Psoas muscle (tissue), 8 donors: ENCODE data around the gene ATOH8. TPM values are rescaled to one million over a fixed set of nuclear protein-coding genes. Genes with fewer than 3 reads are reported as not detected.

ENCODE experiments used
- ATAC-seq, 4 donors: fragments of 200-7000 bp; cut with Tn5 transposase; one replicate each; pipeline ENCODE4 v1.9.1; 2020; ENCODE audit warnings: moderate library complexity in 3 of 4, mild to moderate bottlenecking in 2 of 4
- DNase-seq, 2 donors: peaks; one replicate each; pipeline ENCODE4 v3.0.0-alpha.2; 2020
- H3K27ac ChIP-seq: fragments of 200-600 bp; one replicate; pipeline ENCODE4 v1.8.0; 2022
- H3K27me3 ChIP-seq, 3 donors: fragments of 200-600 bp in 1 of 3; one replicate each; pipeline versions ENCODE4 v1.6.1 to v1.8.0; 2013 to 2022; ENCODE audit warnings: low read length in 2 of 3, mild to moderate bottlenecking in 2 of 3, moderate library complexity in 1 of 3; ENCODE audit not compliant: insufficient read depth in 3 of 3
- H3K36me3 ChIP-seq, 2 donors: fragments of 200-600 bp in 1 of 2; one replicate each; pipeline versions ENCODE4 v1.6.1 to v1.8.0; 2013 to 2022; ENCODE audit warnings: low read depth in 1 of 2, mild to moderate bottlenecking in 1 of 2, moderate library complexity in 1 of 2; ENCODE audit not compliant: insufficient read depth in 1 of 2
- H3K4me1 ChIP-seq: fragments of 200-600 bp; one replicate; pipeline ENCODE4 v1.8.0; 2022
- H3K4me3 ChIP-seq: fragments of 200-600 bp; one replicate; pipeline ENCODE4 v1.8.0; 2022; ENCODE audit warnings: mild to moderate bottlenecking
- H3K9me3 ChIP-seq: fragments of 200-600 bp; one replicate; pipeline ENCODE4 v1.8.0; 2022
- CTCF ChIP-seq: fragments of 200-600 bp; IDR thresholded peaks from one replicate; pipeline ENCODE4 v1.8.0; 2022; ENCODE audit warnings: antibody characterized with exemption
- WGBS, 3 donors: extraction: QIAGEN DNeasy Blood & Tissue Kit; methylation state at CpG; one replicate each; pipeline versions ENCODE4 v1.1.6 to v1.1.7; 2013; 5-methylcytosine and 5-hydroxymethylcytosine counted together
- intact Hi-C, 2 donors: fragments of 100-400 bp; cut with DNase I; formaldehyde crosslinking; loops; one replicate each; pipeline versions ENCODE4 v1.11.0 to v1.14.2; 2022
- polyA plus RNA-seq, 3 donors: library from polyadenylated mRNA; stranded (reverse); fragments of 200-250 nt; gene quantifications; one replicate each; pipeline ENCODE4 v1.2.3, GENCODE V29; 2013
- total RNA-seq, 4 donors: library from RNA; stranded (reverse); fragmentation: NEBNext Ultra II Directional in 2 of 4; extraction: Animal tissue kit (Norgen Biotek cat#: 25700) in 2 of 4; gene quantifications; one replicate each; pipeline versions ENCODE4 v1.2.1 to v1.2.4, GENCODE V29; 2021 to 2023
- donor health status: healthy with polysubstance abuse.
- donor health status: DM: no; HTN: no; CAD: no; lungs with moderate emphysema.
- donor health status: Bipolar disorder and iron deficiency.
- donor health status: healthy.
- donor health status: DM: yes; HTN: yes; CAD: no.
- donor health status: DM: no; HTN: no; CAD: no.
- donor health status: DM: no; HTN: no; CAD: no.
- donor health status: DM: yes; HTN: yes; CAD: no.

Gene ATOH8
- total and polyA plus RNA-seq, 7 donors: 22.0 to 82.1 (median 59.4) TPM

DNA sequence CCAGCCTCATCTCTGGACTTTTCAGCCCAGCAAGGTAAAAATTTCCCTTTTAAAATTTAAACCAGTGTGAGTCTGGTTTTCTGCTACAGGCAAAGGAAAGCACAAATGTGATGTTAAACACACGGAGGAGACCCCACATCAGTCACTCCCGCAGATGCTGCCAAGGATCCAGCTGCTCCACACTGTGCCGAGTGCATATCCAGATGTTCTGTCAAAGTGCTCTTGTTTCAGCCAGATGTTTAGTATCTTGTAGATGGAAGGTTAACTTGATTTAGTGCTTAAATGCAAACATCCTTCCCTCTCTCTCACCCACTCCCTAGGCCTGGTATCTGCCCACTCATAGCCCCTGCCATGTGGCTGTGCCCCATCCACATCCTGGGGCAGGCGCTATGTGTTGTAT lies 15.8 kb upstream of the ATOH8 start:
- Histone ChIP-seq H3K9me3 (no peaks in the 10 kb centered on the region), H3K27ac (peak overlapping the region; percentile 77), H3K4me3 (no peak overlapping the region), H3K36me3 (no peaks in the 10 kb centered on the region), H3K4me1 (peaks cover 80% of the 10 kb centered on the region), H3K27me3 (no peaks in the 10 kb centered on the region)
- ATAC-seq (no peak), DNase-seq (peak in 1 of 2 donors; percentile 48)
- TF ChIP-seq CTCF: no peak
- 58 to 69% (median 67%) methylated on average over 4 of the region's 4 CpGs for WGBS, 3 donors
- intact Hi-C loops: loop anchor here in 1 of 2 donors (2.0 kb wide), 1 partner anchor 35 kb away; no protein-coding TSS in a partner anchor

- Histone ChIP-seq H3K4me3 (no peak overlapping the region), H3K27me3 (no peaks in the 10 kb centered on the region), H3K36me3 (no peaks in the 10 kb centered on the region), H3K9me3 (no peaks in the 10 kb centered on the region), H3K27ac (peak overlapping the region; percentile 94), H3K4me1 (peaks cover 83% of the 10 kb centered on the region)
- WGBS, 3 donors: 32 to 55% (median 42%) methylated on average over 4 of the region's 4 CpGs
- peak in 1 of 2 donors; percentile 28 for DNase-seq
- intact Hi-C loops: loop anchor here in 1 of 2 donors (10.0 kb wide), 1 partner anchor 335 kb away; no protein-coding TSS in a partner anchor
- no peak for TF ChIP-seq CTCF
- ATAC-seq: peak in 1 of 4 donors; percentile 28
These were observed 13.6 kb upstream of the ATOH8 start for GRCh38 chr2:85740193-85740592.

DNA sequence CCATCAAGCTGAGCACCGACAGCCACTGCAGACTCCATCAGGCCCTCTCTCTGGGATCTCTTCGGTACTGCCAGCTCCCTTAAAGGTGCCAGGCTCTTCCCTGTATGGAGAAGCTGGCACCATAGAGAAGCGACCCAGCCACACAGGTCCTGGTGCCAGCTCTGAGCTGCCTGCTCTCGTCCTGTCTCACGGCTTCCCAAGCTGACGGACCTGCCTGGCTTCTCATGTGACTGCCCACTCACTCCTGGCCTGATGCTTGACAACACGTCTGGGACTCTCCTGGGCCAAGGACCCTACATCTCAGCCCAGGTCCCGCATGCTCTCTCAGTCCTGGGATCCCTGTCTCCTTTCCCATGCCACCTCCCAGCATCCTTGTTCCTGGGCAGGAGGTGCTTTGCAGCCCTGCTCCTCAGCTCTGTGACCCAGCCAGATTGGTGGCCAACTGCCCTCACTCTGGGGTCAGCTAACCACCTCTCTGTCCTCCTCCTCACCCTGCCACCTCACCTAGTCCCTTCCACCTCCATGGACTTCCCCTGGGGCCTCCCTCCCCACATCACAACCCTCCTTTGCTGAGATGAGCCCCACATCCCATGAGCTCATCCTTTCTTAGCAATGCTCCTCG lies 12.5 kb upstream of the ATOH8 start:
- no peak for TF ChIP-seq CTCF
- intact Hi-C loops: loop anchor here in 1 of 2 donors (10.0 kb wide), 1 partner anchor 333 kb away; no protein-coding TSS in a partner anchor
- Histone ChIP-seq H3K4me3 (no peak overlapping the region), H3K9me3 (no peaks in the 10 kb centered on the region), H3K4me1 (peaks cover 86% of the 10 kb centered on the region), H3K36me3 (no peaks in the 10 kb centered on the region), H3K27ac (peak overlapping the region; percentile 94), H3K27me3 (no peaks in the 10 kb centered on the region)
- WGBS, 3 donors: 31 to 56% (median 32%) methylated on average over 9 of the region's 9 CpGs
- DNase-seq: peak in 1 of 2 donors; percentile 82
- peak; percentile 60 to 64 (median 62) for ATAC-seq

- peaks cover 83% of the 10 kb centered on the region for H3K4me1 ChIP-seq
- WGBS, 3 donors: 7 to 14% (median 13%) methylated on average over 19 of the region's 19 CpGs
- H3K27ac ChIP-seq: peak overlapping the region; percentile 94
- no peak overlapping the region for H3K4me3 ChIP-seq
- no peaks in the 10 kb centered on the region for H3K36me3 ChIP-seq
- intact Hi-C loops: loop anchor here in 1 of 2 donors (10.0 kb wide), 1 partner anchor 333 kb away; no protein-coding TSS in a partner anchor
- ATAC-seq: peak; percentile 71 to 79 (median 72)
- DNase-seq: peak; percentile 84 to 90
- no peak for TF ChIP-seq CTCF
- H3K27me3 ChIP-seq: no peaks in the 10 kb centered on the region
- H3K9me3 ChIP-seq: no peaks in the 10 kb centered on the region
These were observed 11.8 kb upstream of the ATOH8 start for GRCh38 chr2:85741833-85742455.
